IMR-90 (cell line): ENCODE measurements around the gene GIMD1. TPM values are rescaled to one million over a fixed set of nuclear protein-coding genes. Genes with fewer than 3 reads are reported as not detected.

ENCODE experiments used
- ATAC-seq: fragments of 200-7000 bp; cut with Tn5 transposase; 2 replicates; pipeline ENCODE4 v1.9.1; 2020; ENCODE audit warnings: low read depth, mild to moderate bottlenecking, moderate library complexity
- BruUV-seq: library from RNA; stranded (reverse); fragments of 400-500 nt; replicated peaks from 2 replicates; lab custom pipeline; 2021; lab: Mats Ljungman, UMichigan
- CTCF ChIA-PET: fragments of 300-600 bp; formaldehyde crosslinking; extraction: SDS; loops from one replicate; lab custom pipeline; 2021; ENCODE audit warnings: antibody characterized with exemption; lab: Yijun Ruan, JAX
- POLR2A ChIA-PET: fragments of 300-600 bp; sonication (Branson Sonifier 250); formaldehyde crosslinking; loops from one replicate; lab custom pipeline; 2022; ENCODE audit warnings: antibody characterized with exemption; ENCODE audit not compliant: unreplicated experiment; lab: Charles Lee
- DNase-seq: peaks from one replicate; pipeline ENCODE4 v3.0.0; 2013
- H2AFZ ChIP-seq: replicated peaks from 2 replicates; pipeline ENCODE3; 2013; ENCODE audit warnings: low read length, mild to moderate bottlenecking; ENCODE audit not compliant: poor library complexity
- H2AK5ac ChIP-seq: 2 replicates; pipeline ENCODE4 v1.6.1; 2013; ENCODE audit warnings: low read depth, low read length, inconsistent platforms
- H2AK9ac ChIP-seq: replicated peaks from 2 replicates; pipeline ENCODE3; 2013; ENCODE audit warnings: mild to moderate bottlenecking, low read depth, low read length, moderate library complexity; ENCODE audit not compliant: poor library complexity
- H2BK120ac ChIP-seq: 2 replicates; pipeline ENCODE4 v1.6.1; 2013; ENCODE audit warnings: low read depth, low read length, inconsistent platforms
- H2BK15ac ChIP-seq: 3 replicates; pipeline ENCODE4 v1.6.1; 2013; ENCODE audit warnings: low read depth, low read length, inconsistent platforms
- H2BK20ac ChIP-seq: 2 replicates; pipeline ENCODE4 v1.6.1; 2013; ENCODE audit warnings: low read depth, mild to moderate bottlenecking, inconsistent platforms, low read length, moderate library complexity
- H2BK5ac ChIP-seq: 2 replicates; pipeline ENCODE4 v1.6.1; 2013; ENCODE audit warnings: mild to moderate bottlenecking, low read depth, low read length, inconsistent platforms; ENCODE audit not compliant: poor library complexity, severe bottlenecking
- H3K14ac ChIP-seq: replicated peaks from 2 replicates; pipeline ENCODE4 v1.6.1; 2013; ENCODE audit warnings: low read depth, low read length, inconsistent platforms
- H3K18ac ChIP-seq: 2 replicates; pipeline ENCODE4 v1.6.1; 2013; ENCODE audit warnings: low read depth, low read length, control low read depth
- H3K23ac ChIP-seq: 2 replicates; pipeline ENCODE4 v1.6.1; 2013; ENCODE audit warnings: low read depth, low read length, inconsistent platforms
- H3K27ac ChIP-seq: 2 replicates; pipeline ENCODE4 v1.5.1; 2013; ENCODE audit warnings: mild to moderate bottlenecking, control low read depth, low read length; ENCODE audit not compliant: insufficient read depth
- H3K27me3 ChIP-seq: 2 replicates; pipeline ENCODE4 v1.6.1; 2013; ENCODE audit warnings: low read length; ENCODE audit not compliant: control insufficient read depth, insufficient read depth
- H3K36me3 ChIP-seq: 2 replicates; pipeline ENCODE4 v1.6.1; 2013; ENCODE audit warnings: low read length, mixed read lengths; ENCODE audit not compliant: control insufficient read depth, insufficient read depth
- H3K4ac ChIP-seq: 2 replicates; pipeline ENCODE4 v1.6.1; 2013; ENCODE audit warnings: low read depth, low read length, inconsistent platforms
- H3K4me1 ChIP-seq: 2 replicates; pipeline ENCODE4 v1.6.1; 2013; ENCODE audit warnings: low read length, mixed read lengths; ENCODE audit not compliant: control insufficient read depth, insufficient read depth
- H3K4me2 ChIP-seq: 2 replicates; pipeline ENCODE4 v1.6.1; 2013; ENCODE audit warnings: low read depth, mild to moderate bottlenecking, control low read depth, low read length, moderate library complexity
- H3K4me3 ChIP-seq: 2 replicates; pipeline ENCODE4 v1.5.1; 2013; ENCODE audit warnings: low read depth, mild to moderate bottlenecking, control low read depth, low read length, moderate library complexity; ENCODE audit not compliant: insufficient read depth
- H3K56ac ChIP-seq: 2 replicates; pipeline ENCODE4 v1.6.1; 2013; ENCODE audit warnings: low read length, inconsistent platforms; ENCODE audit not compliant: insufficient read depth; ENCODE audit errors: extremely low read depth
- H3K79me1 ChIP-seq, 2 experiments: 2 replicates each; pipeline ENCODE4 v1.6.1; 2013; ENCODE audit warnings: low read length in 2 of 2, inconsistent platforms in 1 of 2, low read depth in 1 of 2
- H3K9ac ChIP-seq: 2 replicates; pipeline ENCODE4 v1.6.1; 2013; ENCODE audit warnings: low read depth, low read length, control low read depth
- H3K9me1 ChIP-seq: 2 replicates; pipeline ENCODE4 v1.6.1; 2013; ENCODE audit warnings: low read length, inconsistent platforms; ENCODE audit not compliant: insufficient read depth
- H3K9me3 ChIP-seq: 2 replicates; pipeline ENCODE4 v1.6.1; 2013; ENCODE audit warnings: low read length; ENCODE audit not compliant: control insufficient read depth, insufficient read depth
- H4K20me1 ChIP-seq: 2 replicates; pipeline ENCODE4 v1.6.1; 2013; ENCODE audit warnings: low read length, inconsistent platforms; ENCODE audit not compliant: insufficient read depth
- H4K5ac ChIP-seq: 2 replicates; pipeline ENCODE4 v1.6.1; 2013; ENCODE audit warnings: mild to moderate bottlenecking, low read depth, low read length, control low read depth
- H4K8ac ChIP-seq, 2 experiments: 2 replicates each; pipeline ENCODE4 v1.6.1; 2013; ENCODE audit warnings: low read depth in 2 of 2, low read length in 2 of 2, control low read depth in 1 of 2, inconsistent platforms in 1 of 2
- H4K91ac ChIP-seq: 2 replicates; pipeline ENCODE4 v1.6.1; 2013; ENCODE audit warnings: low read depth, low read length, inconsistent platforms; ENCODE audit not compliant: insufficient read depth
- BHLHE40 ChIP-seq: fragments of 150-350 bp; IDR thresholded peaks from 2 replicates; pipeline ENCODE4 v1.6.1; 2016; ENCODE audit warnings: mild to moderate bottlenecking, low read depth, low read length
- CEBPB ChIP-seq: IDR thresholded peaks from 2 replicates; pipeline ENCODE4 v1.6.1; 2012; ENCODE audit warnings: low read depth, low read length, improper control_type of control experiment
- CHD1 ChIP-seq: IDR thresholded peaks from 2 replicates; pipeline ENCODE4 v1.6.1; 2012; ENCODE audit warnings: low read depth, low read length, improper control_type of control experiment
- FOS ChIP-seq: fragments of 150-350 bp; IDR thresholded peaks from 2 replicates; pipeline ENCODE4 v1.6.1; 2016; ENCODE audit warnings: low read depth, low read length
- MAFK ChIP-seq: IDR thresholded peaks from 2 replicates; pipeline ENCODE4 v1.6.1; 2012; ENCODE audit warnings: low read depth, low read length, improper control_type of control experiment
- MAZ ChIP-seq: IDR thresholded peaks from 2 replicates; pipeline ENCODE4 v1.6.1; 2012; ENCODE audit warnings: low read depth, mild to moderate bottlenecking, low read length, improper control_type of control experiment, moderate library complexity, borderline replicate concordance
- MXI1 ChIP-seq: IDR thresholded peaks from 2 replicates; pipeline ENCODE4 v1.6.1; 2012; ENCODE audit warnings: low read depth, mild to moderate bottlenecking, low read length, moderate library complexity, borderline replicate concordance
- NFE2L2 ChIP-seq: fragments of 150-350 bp; IDR thresholded peaks from 2 replicates; pipeline ENCODE4 v1.6.1; 2016; ENCODE audit warnings: low read depth, mild to moderate bottlenecking, low read length
- POLR2A ChIP-seq: IDR thresholded peaks from 2 replicates; pipeline ENCODE4 v1.6.1; 2012; ENCODE audit warnings: mild to moderate bottlenecking, low read depth, low read length
- RAD21 ChIP-seq: IDR thresholded peaks from 2 replicates; pipeline ENCODE4 v1.6.1; 2012; ENCODE audit warnings: low read length, improper control_type of control experiment
- RCOR1 ChIP-seq: IDR thresholded peaks from 2 replicates; pipeline ENCODE4 v1.6.1; 2012; ENCODE audit warnings: mild to moderate bottlenecking, low read length, improper control_type of control experiment; ENCODE audit not compliant: insufficient replicate concordance
- RFX5 ChIP-seq: IDR thresholded peaks from 2 replicates; pipeline ENCODE4 v1.8.0; 2012; ENCODE audit warnings: low read depth, mild to moderate bottlenecking, low read length, moderate library complexity
- SMC3 ChIP-seq: fragments of 150-350 bp; IDR thresholded peaks from 2 replicates; pipeline ENCODE4 v1.6.1; 2016; ENCODE audit warnings: low read depth, mild to moderate bottlenecking, antibody characterized with exemption, low read length, moderate library complexity
- WGBS, 2 experiments: methylation state at CpG; one replicate each; pipeline versions ENCODE4 v1.1.5 to v1.1.7; 2013; ENCODE audit warnings: missing lambda C conversion rate in 2 of 2; ENCODE audit not compliant: insufficient read length in 1 of 2; ENCODE audit errors: extremely low coverage in 2 of 2; 5-methylcytosine and 5-hydroxymethylcytosine counted together
- dilution Hi-C: fragments of 300-500 bp; cut with HindIII; formaldehyde crosslinking; loops from one replicate; pipeline ENCODE4 v1.14.3; 2018; ENCODE audit warnings: low sequenced_read_pairs; ENCODE audit not compliant: unreplicated experiment
- in situ Hi-C: fragments of 300-500 bp; cut with MboI; formaldehyde crosslinking; loops from 3 replicates; pipeline ENCODE4 v1.14.3; 2019; ENCODE audit warnings: low sequenced_read_pairs, inconsistent platforms, mixed read lengths
- intact Hi-C: fragments of 100-400 bp; cut with micrococcal nuclease; formaldehyde crosslinking; loops from 2 replicates; pipeline ENCODE4 v1.10.0; 2022
- polyA plus RNA-seq, 3 experiments: library from polyadenylated mRNA; depleted of rRNA; stranded (reverse); fragments of >200 nt; gene quantifications; 2 replicates each; pipeline ENCODE4 v1.2.3, GENCODE V29; 2012; ENCODE audit warnings: low replicate concordance in 1 of 3
- total RNA-seq: library from RNA; depleted of rRNA; stranded (reverse); fragments of >200 nt; gene quantifications from 2 replicates; pipeline ENCODE4 v1.2.3, GENCODE V29; 2012
- TF ChIP-seq, protein P1 (sequence below): fragments of 150-350 bp; IDR thresholded peaks from 2 replicates; pipeline ENCODE4 v1.6.1; 2017; ENCODE audit warnings: mild to moderate bottlenecking, antibody characterized with exemption, low read length, low read depth
- TF ChIP-seq, protein P2 (sequence below): fragments of 150-350 bp; IDR thresholded peaks from 2 replicates; pipeline ENCODE4 v1.6.1; 2016; ENCODE audit warnings: low read depth, mild to moderate bottlenecking, low read length, moderate library complexity, borderline replicate concordance
- TF ChIP-seq, protein P3 (sequence below): conservative IDR thresholded peaks from 2 replicates; pipeline ENCODE4 v1.5.1; 2012; ENCODE audit warnings: mild to moderate bottlenecking, low read depth, low read length, improper control_type of control experiment

Gene GIMD1
- total and polyA plus RNA-seq, 2 of the 4 experiments (the other 2 are of a cell fraction), result 0.07 TPM; not detected in 1

DNA sequence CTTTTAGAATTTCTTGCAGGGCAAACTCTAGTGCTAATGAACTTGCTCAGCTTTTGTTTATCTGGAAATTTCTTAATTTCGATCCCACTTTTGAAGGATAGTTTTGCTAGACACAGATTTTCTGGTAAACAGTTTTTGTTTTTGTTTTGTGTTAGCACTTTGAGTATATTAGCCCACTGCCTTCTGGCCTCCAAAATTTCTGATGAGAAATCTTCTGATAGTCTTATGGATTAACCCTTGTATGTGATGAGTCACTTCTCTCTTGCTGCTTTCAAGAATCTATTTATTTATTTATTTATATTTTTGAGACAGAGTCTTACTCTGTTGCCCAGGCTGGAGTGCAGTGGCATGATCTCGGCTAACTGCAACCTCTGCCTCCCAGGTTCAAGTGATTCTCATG, 27.0 kb upstream of the GIMD1 start:
- in situ Hi-C loops (no loop called here), dilution Hi-C loops (no loop called here)

More for the DNA sequence above, 27.0 kb upstream of the GIMD1 start:
- H3K4me3 ChIP-seq, result no peak overlapping the region
- H2BK5ac ChIP-seq, result no peak overlapping the region
- no peaks in the 10 kb centered on the region for H3K79me1 ChIP-seq
- TF ChIP-seq MXI1 (no peak), CHD1 (no peak), RCOR1 (no peak), RFX5 (no peak), RAD21 (no peak), MAFK (no peak), BHLHE40 (no peak), CEBPB (no peak), MAZ (no peak), POLR2A (no peak), NFE2L2 (no peak), SMC3 (no peak), FOS (no peak)
- TF ChIP-seq, protein P1, sequence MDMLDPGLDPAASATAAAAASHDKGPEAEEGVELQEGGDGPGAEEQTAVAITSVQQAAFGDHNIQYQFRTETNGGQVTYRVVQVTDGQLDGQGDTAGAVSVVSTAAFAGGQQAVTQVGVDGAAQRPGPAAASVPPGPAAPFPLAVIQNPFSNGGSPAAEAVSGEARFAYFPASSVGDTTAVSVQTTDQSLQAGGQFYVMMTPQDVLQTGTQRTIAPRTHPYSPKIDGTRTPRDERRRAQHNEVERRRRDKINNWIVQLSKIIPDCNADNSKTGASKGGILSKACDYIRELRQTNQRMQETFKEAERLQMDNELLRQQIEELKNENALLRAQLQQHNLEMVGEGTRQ, result no peak
- TF ChIP-seq, protein P2, sequence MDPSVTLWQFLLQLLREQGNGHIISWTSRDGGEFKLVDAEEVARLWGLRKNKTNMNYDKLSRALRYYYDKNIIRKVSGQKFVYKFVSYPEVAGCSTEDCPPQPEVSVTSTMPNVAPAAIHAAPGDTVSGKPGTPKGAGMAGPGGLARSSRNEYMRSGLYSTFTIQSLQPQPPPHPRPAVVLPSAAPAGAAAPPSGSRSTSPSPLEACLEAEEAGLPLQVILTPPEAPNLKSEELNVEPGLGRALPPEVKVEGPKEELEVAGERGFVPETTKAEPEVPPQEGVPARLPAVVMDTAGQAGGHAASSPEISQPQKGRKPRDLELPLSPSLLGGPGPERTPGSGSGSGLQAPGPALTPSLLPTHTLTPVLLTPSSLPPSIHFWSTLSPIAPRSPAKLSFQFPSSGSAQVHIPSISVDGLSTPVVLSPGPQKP, result no peak
- TF ChIP-seq, protein P3, sequence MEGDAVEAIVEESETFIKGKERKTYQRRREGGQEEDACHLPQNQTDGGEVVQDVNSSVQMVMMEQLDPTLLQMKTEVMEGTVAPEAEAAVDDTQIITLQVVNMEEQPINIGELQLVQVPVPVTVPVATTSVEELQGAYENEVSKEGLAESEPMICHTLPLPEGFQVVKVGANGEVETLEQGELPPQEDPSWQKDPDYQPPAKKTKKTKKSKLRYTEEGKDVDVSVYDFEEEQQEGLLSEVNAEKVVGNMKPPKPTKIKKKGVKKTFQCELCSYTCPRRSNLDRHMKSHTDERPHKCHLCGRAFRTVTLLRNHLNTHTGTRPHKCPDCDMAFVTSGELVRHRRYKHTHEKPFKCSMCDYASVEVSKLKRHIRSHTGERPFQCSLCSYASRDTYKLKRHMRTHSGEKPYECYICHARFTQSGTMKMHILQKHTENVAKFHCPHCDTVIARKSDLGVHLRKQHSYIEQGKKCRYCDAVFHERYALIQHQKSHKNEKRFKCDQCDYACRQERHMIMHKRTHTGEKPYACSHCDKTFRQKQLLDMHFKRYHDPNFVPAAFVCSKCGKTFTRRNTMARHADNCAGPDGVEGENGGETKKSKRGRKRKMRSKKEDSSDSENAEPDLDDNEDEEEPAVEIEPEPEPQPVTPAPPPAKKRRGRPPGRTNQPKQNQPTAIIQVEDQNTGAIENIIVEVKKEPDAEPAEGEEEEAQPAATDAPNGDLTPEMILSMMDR, result no peak
- POLR2A ChIA-PET, result no interaction called here
- no peaks in the 10 kb centered on the region for H3K36me3 ChIP-seq
- no peaks in the 10 kb centered on the region for H3K9me3 ChIP-seq
- DNase-seq (no peak), ATAC-seq (no peak)
- H3K23ac ChIP-seq, result no peak overlapping the region
- no peak overlapping the region for H4K5ac ChIP-seq
- intact Hi-C loops, result no loop called here
- CTCF ChIA-PET, result no interaction called here
- no peaks in the 10 kb centered on the region for H3K4me1 ChIP-seq
- H2AK5ac ChIP-seq, result no peak overlapping the region
- H3K4ac ChIP-seq, result no peak overlapping the region
- no peak overlapping the region for H3K4me2 ChIP-seq
- no peak overlapping the region for H3K14ac ChIP-seq
- no peak overlapping the region for H2AFZ ChIP-seq
- no peak overlapping the region for H2BK20ac ChIP-seq
- H3K56ac ChIP-seq, result no peak overlapping the region
- no peaks in the 10 kb centered on the region for H3K9me1 ChIP-seq
- H2AK9ac ChIP-seq, result no peak overlapping the region
- no CpG with 5 or more reads among the region's 2 CpGs for WGBS, 2 experiments
- H3K27me3 ChIP-seq, result no peaks in the 10 kb centered on the region
- H3K27ac ChIP-seq, result no peak overlapping the region
- no peak overlapping the region for H3K18ac ChIP-seq
- no TSS peak for BruUV-seq
- H2BK15ac ChIP-seq, result no peak overlapping the region
- no peak overlapping the region for H3K9ac ChIP-seq
- no peak overlapping the region for H4K91ac ChIP-seq
- no peak overlapping the region for H4K8ac ChIP-seq
- H4K20me1 ChIP-seq, result no peaks in the 10 kb centered on the region
- H2BK120ac ChIP-seq, result no peak overlapping the region
